Kidney epithelial cell (primary cell): ENCODE measurements around the gene GAB2. TPM values are rescaled to one million over a fixed set of nuclear protein-coding genes. Genes with fewer than 3 reads are reported as not detected.

ENCODE experiments used
- DNase-seq: peaks from one replicate; pipeline ENCODE4 v3.0.0-alpha.2; 2010; ENCODE audit warnings: low read depth
- H3K27me3 ChIP-seq: 2 replicates; pipeline ENCODE4 v1.6.0; 2011; ENCODE audit warnings: low read length; ENCODE audit not compliant: control insufficient read depth, insufficient read depth
- H3K36me3 ChIP-seq: 2 replicates; pipeline ENCODE4 v1.5.1; 2011; ENCODE audit warnings: low read length; ENCODE audit not compliant: control insufficient read depth, insufficient read depth
- H3K4me3 ChIP-seq: 2 replicates; pipeline ENCODE4 v1.5.1; 2011; ENCODE audit warnings: low read depth, mild to moderate bottlenecking, control low read depth, low read length
- total RNA-seq: library from RNA; depleted of rRNA; stranded (reverse); fragments of >200 nt; gene quantifications from 2 replicates; pipeline ENCODE4 v1.2.3, GENCODE V29; 2015
- TF ChIP-seq, protein P1 (sequence below): IDR thresholded peaks from 2 replicates; pipeline ENCODE4 v1.5.1; 2011; ENCODE audit warnings: mild to moderate bottlenecking, moderate library complexity, low read length, control low read depth, inconsistent platforms; ENCODE audit not compliant: insufficient read depth, poor library complexity, severe bottlenecking

GAB2 gene
- total RNA-seq, 1 donor from 2014 or later, result 13.1 TPM

GRCh38 chr11:78187366-78188285 is 230.0 kb downstream of the GAB2 start:
- Histone ChIP-seq H3K4me3 (peak overlapping the region; percentile 92), H3K27me3 (no peaks in the 10 kb centered on the region), H3K36me3 (no peaks in the 10 kb centered on the region)
- DNase-seq, result no peak
- TF ChIP-seq, protein P1, sequence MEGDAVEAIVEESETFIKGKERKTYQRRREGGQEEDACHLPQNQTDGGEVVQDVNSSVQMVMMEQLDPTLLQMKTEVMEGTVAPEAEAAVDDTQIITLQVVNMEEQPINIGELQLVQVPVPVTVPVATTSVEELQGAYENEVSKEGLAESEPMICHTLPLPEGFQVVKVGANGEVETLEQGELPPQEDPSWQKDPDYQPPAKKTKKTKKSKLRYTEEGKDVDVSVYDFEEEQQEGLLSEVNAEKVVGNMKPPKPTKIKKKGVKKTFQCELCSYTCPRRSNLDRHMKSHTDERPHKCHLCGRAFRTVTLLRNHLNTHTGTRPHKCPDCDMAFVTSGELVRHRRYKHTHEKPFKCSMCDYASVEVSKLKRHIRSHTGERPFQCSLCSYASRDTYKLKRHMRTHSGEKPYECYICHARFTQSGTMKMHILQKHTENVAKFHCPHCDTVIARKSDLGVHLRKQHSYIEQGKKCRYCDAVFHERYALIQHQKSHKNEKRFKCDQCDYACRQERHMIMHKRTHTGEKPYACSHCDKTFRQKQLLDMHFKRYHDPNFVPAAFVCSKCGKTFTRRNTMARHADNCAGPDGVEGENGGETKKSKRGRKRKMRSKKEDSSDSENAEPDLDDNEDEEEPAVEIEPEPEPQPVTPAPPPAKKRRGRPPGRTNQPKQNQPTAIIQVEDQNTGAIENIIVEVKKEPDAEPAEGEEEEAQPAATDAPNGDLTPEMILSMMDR, result no peak

DNA sequence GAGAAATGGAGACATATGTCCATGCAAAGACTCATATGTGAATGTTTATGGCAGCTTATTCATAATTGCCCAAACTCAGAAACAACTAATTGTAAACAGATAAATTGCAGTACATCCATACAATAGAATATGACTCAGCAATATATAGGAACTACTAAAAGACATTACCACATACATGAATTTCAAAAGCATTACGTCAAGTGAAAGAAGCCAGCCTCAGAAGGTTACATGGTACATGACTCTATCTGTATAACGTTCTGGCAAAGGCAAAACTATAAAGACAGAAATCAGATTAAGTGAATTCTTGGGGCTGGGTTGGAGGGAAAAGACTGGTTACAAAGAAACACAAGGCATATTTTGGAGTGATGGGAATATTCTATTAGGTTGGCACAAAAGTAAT is 236.4 kb downstream of the GAB2 start:
- TF ChIP-seq, protein P1, result no peak
- Histone ChIP-seq H3K4me3 (no peak overlapping the region), H3K27me3 (no peaks in the 10 kb centered on the region), H3K36me3 (no peaks in the 10 kb centered on the region)
- DNase-seq, result no peak

DNA sequence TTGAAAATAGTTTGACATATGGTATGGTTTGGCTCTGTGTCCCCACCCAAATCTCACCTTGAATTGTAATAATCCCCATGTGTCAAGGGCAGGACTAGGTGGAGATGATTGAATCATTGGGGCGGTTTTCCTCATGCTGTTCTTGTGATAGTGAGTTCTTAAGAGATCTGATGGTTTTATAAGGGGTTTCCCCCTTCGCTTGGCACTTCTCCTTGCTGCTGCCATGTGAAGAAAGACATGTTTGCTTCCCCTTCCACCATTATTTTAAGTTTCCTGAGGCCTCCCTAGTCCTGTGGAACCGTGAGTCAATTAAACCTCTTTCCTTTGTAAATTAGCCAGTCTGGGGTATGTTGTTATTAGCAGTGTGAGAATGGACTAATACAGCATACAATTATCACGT is 236.9 kb downstream of the GAB2 start:
- no peaks in the 10 kb centered on the region for H3K36me3 ChIP-seq
- H3K4me3 ChIP-seq, result no peak overlapping the region
- no peaks in the 10 kb centered on the region for H3K27me3 ChIP-seq
- no peak for DNase-seq
- TF ChIP-seq, protein P1, result no peak

DNA sequence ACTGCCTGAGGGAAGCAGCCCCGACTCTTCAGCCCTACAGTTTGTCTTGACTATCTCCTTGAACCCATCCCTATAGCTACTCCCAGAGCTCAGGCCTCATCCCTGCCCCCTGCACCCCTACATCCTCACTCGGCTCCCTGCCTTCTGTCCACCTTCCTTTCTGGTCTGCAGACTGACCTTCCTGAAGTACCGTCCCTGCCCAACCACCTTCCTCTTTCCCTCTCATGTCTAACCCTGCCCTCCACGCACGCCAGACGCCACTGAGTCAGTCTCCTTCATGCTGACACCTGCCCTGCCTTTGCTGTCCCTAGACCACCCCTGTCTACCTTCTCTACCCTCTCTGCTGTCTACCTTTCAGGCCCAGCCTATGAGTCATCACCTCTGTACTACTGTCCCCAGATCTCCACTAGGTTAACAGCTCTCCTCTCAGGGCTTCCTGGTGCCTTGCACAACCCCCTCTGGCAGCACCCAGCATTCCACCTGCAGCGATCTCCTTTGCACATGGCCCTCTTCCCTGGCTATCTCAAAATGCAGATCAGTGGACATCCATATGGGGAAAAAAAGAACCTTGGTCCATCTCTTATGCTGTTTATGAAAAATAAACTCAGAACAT is 238.1 kb downstream of the GAB2 start:
- H3K27me3 ChIP-seq, result no peaks in the 10 kb centered on the region
- TF ChIP-seq, protein P1, result no peak
- DNase-seq, result no peak
- no peak overlapping the region for H3K4me3 ChIP-seq
- no peaks in the 10 kb centered on the region for H3K36me3 ChIP-seq

DNA sequence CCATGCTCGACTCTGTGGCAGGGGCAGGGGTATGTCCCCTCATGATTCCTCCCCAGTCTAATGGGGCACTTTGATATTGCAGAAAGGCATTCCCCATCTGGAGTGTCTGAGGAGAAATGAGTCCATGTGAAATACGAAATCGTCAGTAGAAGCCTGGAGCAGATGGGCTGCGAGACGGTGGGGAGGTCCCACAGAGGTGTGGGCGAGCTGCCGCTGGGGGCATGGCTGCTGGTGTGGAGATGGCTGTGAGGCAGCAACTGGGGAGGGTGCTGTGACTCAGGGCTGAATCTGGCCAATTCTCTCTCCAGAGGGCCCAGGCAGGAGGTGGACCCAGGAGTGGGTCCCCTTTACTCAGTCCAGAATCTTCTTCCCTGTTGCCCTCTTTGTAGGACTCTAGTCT is 240.4 kb downstream of the GAB2 start:
- Histone ChIP-seq H3K27me3 (no peaks in the 10 kb centered on the region), H3K4me3 (no peak overlapping the region), H3K36me3 (no peaks in the 10 kb centered on the region)
- TF ChIP-seq, protein P1, result no peak
- no peak for DNase-seq
